Measurements from ENCODE around the gene COL5A2. TPM values are rescaled to one million over a fixed set of nuclear protein-coding genes. Genes with fewer than 3 reads are reported as not detected.

The COL5A2 gene
- total and polyA plus RNA-seq, 12 donors: 5.2 to 46.4 (median 14.5) TPM

DNA sequence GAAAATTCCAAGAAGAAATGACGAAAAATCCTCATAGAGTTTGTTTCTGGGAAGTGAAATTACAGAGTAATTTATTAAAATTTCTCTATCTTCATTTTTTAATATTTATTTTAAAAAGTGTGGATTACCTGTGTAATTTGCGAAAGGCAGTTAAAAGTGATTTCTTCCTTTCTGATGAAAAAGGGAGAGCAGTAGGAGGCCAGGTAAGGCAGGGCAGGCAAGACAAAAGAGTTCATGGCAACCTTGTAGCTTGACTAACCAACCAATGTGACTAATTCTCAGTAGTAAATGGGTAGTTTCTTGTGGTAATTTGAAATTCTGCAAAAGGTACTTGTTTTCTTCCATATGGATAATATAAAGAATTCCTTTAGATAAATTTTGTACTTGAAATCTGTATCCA, 34.9 kb upstream of the COL5A2 start:
- 89 to 97% (median 90%) methylated on average over 2 of the region's 2 CpGs for WGBS, 4 donors
- Histone ChIP-seq H3K36me3 (replicated peaks in 1 of 2) (no peaks in the 10 kb centered on the region), H3K4me1 (replicated peaks in 1 of 2) (peaks cover 6 to 11% of the 10 kb centered on the region in 2 donors), H3K4me3 (no peak overlapping the region), H3K27me3 (no peaks in the 10 kb centered on the region), H3K9me3 (replicated peaks in 1 of 3) (no peaks in the 10 kb centered on the region), H3K27ac (no peak overlapping the region)
- TF ChIP-seq CTCF (IDR thresholded peaks at IDR 0.05): no peak
- no peak for TF ChIP-seq POLR2A (IDR thresholded peaks at IDR 0.05)
- intact Hi-C loops (cut with DNase I): no loop called here
- DNase-seq: no peak

DNA sequence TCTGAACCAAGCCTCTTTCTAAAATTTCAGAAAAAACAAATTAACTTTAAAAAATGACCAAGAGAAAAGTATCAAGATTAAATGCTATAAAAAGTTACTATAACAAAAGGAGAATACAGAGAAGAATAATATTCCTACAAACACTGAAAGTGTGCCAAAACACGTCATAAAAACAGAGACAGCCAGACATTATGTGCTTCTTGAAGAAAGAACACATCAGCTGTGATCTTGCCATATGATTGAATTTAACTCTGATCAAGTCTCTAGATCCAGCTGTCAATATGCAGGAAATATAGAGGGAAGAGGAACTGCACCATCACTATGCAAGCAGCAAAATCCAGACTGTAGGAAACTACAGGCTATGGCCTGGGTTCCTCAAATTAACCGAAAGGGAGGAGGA, 33.7 kb upstream of the COL5A2 start:
- no peak for DNase-seq
- no peaks in the 10 kb centered on the region for H3K9me3 ChIP-seq (replicated peaks in 1 of 3)
- intact Hi-C loops (cut with DNase I): no loop called here
- H3K4me3 ChIP-seq: no peak overlapping the region
- WGBS, 4 donors: 79 to 93% (median 80%) methylated on average over 2 of the region's 2 CpGs
- TF ChIP-seq POLR2A (IDR thresholded peaks at IDR 0.05) (no peak), CTCF (IDR thresholded peaks at IDR 0.05) (no peak)
- no peaks in the 10 kb centered on the region for H3K27me3 ChIP-seq
- H3K4me1 ChIP-seq (replicated peaks in 1 of 2): peaks cover 6 to 16% of the 10 kb centered on the region in 2 donors
- H3K27ac ChIP-seq: no peak overlapping the region
- H3K36me3 ChIP-seq (replicated peaks in 1 of 2): no peaks in the 10 kb centered on the region

GRCh38 chr2:189210250-189211087, 30.9 kb upstream of the COL5A2 start:
- WGBS, 4 donors: 17 to 22% (median 19%) methylated on average over 7 of the region's 7 CpGs
- no peak for TF ChIP-seq CTCF (IDR thresholded peaks at IDR 0.05)
- no peak for TF ChIP-seq POLR2A (IDR thresholded peaks at IDR 0.05)
- Histone ChIP-seq H3K9me3 (replicated peaks in 1 of 3) (no peaks in the 10 kb centered on the region), H3K27ac (peak overlapping the region; percentile 40 to 69 (median 54)), H3K4me3 (peak overlapping the region in 1 of 4 donors; percentile 37), H3K36me3 (replicated peaks in 1 of 2) (no peaks in the 10 kb centered on the region), H3K4me1 (replicated peaks in 1 of 2) (peaks cover 6 to 16% of the 10 kb centered on the region in 2 donors), H3K27me3 (no peaks in the 10 kb centered on the region)
- intact Hi-C loops (cut with DNase I): no loop called here
- peak; percentile 57 to 85 (median 74) for DNase-seq

GRCh38 chr2:189208254-189208653, 28.7 kb upstream of the COL5A2 start:
- Histone ChIP-seq H3K27ac (no peak overlapping the region), H3K9me3 (replicated peaks in 1 of 3) (no peaks in the 10 kb centered on the region), H3K36me3 (replicated peaks in 1 of 2) (no peaks in the 10 kb centered on the region), H3K4me1 (replicated peaks in 1 of 2) (peaks cover 6 to 16% of the 10 kb centered on the region in 2 donors), H3K27me3 (no peaks in the 10 kb centered on the region), H3K4me3 (no peak overlapping the region)
- intact Hi-C loops (cut with DNase I): no loop called here
- WGBS, 4 donors: 27 to 41% (median 31%) methylated on average over 1 of the region's 1 CpG
- no peak for DNase-seq
- no peak for TF ChIP-seq POLR2A (IDR thresholded peaks at IDR 0.05)
- no peak for TF ChIP-seq CTCF (IDR thresholded peaks at IDR 0.05)

Data from adrenal gland (tissue), 12 donors.